Smooth muscle cell (in vitro differentiated cells): ENCODE data around the gene EXOSC7. TPM values are rescaled to one million over a fixed set of nuclear protein-coding genes. Genes with fewer than 3 reads are reported as not detected.

Experiments
- DNase-seq: peaks from one replicate; lab custom pipeline; 2025; ENCODE audit not compliant: unreplicated experiment; lab: John Stamatoyannopoulos, UW
- H2AFZ ChIP-seq: fragments of 200-600 bp; sonication (generic); 2 replicates; pipeline ENCODE4 v1.6.0; 2016; ENCODE audit warnings: antibody characterized with exemption, low read depth, mild to moderate bottlenecking
- H3F3A ChIP-seq: fragments of 200-600 bp; sonication (generic); 2 replicates; pipeline ENCODE4 v1.6.0; 2017; ENCODE audit warnings: antibody characterized with exemption, low read depth
- H3K27ac ChIP-seq: fragments of 200-600 bp; sonication (generic); 2 replicates; pipeline ENCODE4 v1.5.1; 2016; ENCODE audit warnings: low read depth, mild to moderate bottlenecking
- H3K27me3 ChIP-seq: fragments of 200-600 bp; sonication (generic); 2 replicates; pipeline ENCODE4 v1.6.1; 2016; ENCODE audit warnings: low read depth, mild to moderate bottlenecking
- H3K36me3 ChIP-seq: fragments of 200-600 bp; sonication (generic); 2 replicates; pipeline ENCODE4 v1.5.1; 2016; ENCODE audit warnings: low read depth
- H3K4me1 ChIP-seq: fragments of 200-600 bp; sonication (generic); 2 replicates; pipeline ENCODE4 v1.5.1; 2016; ENCODE audit warnings: low read depth
- H3K4me2 ChIP-seq: fragments of 200-600 bp; sonication (generic); 2 replicates; pipeline ENCODE4 v1.6.0; 2016; ENCODE audit warnings: mild to moderate bottlenecking
- H3K4me3 ChIP-seq: fragments of 200-600 bp; sonication (generic); 2 replicates; pipeline ENCODE4 v1.5.1; 2016; ENCODE audit warnings: mild to moderate bottlenecking
- H3K79me2 ChIP-seq: fragments of 200-600 bp; sonication (generic); 2 replicates; pipeline ENCODE4 v1.6.0; 2016; ENCODE audit warnings: low read depth, mild to moderate bottlenecking
- H3K9ac ChIP-seq: fragments of 200-600 bp; sonication (generic); 2 replicates; pipeline ENCODE4 v1.6.0; 2016; ENCODE audit warnings: low read depth
- H3K9me3 ChIP-seq: fragments of 200-600 bp; sonication (generic); replicated peaks from 2 replicates; pipeline ENCODE4 v1.5.1; 2016; ENCODE audit warnings: low read depth
- H4K20me1 ChIP-seq: fragments of 200-600 bp; sonication (generic); 2 replicates; pipeline ENCODE4 v1.6.0; 2016; ENCODE audit warnings: low read depth
- WGBS: methylation state at CpG from one replicate; pipeline ENCODE4 v1.1.7; 2016; ENCODE audit warnings: low lambda C conversion rate; 5-methylcytosine and 5-hydroxymethylcytosine counted together
- polyA plus RNA-seq: library from polyadenylated mRNA; unstranded; fragments of >200 nt; fragmentation: Nextera tagmentation; extraction: Ambion mirVana; gene quantifications from 2 replicates; pipeline ENCODE4 v1.2.1, GENCODE V29; 2016
- total RNA-seq: library from RNA; depleted of rRNA; stranded (reverse); fragments of >200 nt; gene quantifications from 2 replicates; pipeline ENCODE4 v1.2.3, GENCODE V29; 2014
- TF ChIP-seq, protein P1 (sequence below): fragments of 200-600 bp; sonication (generic); IDR thresholded peaks from 2 replicates; pipeline ENCODE4 v1.5.1; 2017; ENCODE audit warnings: borderline replicate concordance, mild to moderate bottlenecking, antibody characterized with exemption; ENCODE audit not compliant: insufficient read depth, poor library complexity, severe bottlenecking

The EXOSC7 gene
- total and polyA plus RNA-seq, 2 experiments from 2014 or later, result 42.2 to 49.0 TPM

DNA sequence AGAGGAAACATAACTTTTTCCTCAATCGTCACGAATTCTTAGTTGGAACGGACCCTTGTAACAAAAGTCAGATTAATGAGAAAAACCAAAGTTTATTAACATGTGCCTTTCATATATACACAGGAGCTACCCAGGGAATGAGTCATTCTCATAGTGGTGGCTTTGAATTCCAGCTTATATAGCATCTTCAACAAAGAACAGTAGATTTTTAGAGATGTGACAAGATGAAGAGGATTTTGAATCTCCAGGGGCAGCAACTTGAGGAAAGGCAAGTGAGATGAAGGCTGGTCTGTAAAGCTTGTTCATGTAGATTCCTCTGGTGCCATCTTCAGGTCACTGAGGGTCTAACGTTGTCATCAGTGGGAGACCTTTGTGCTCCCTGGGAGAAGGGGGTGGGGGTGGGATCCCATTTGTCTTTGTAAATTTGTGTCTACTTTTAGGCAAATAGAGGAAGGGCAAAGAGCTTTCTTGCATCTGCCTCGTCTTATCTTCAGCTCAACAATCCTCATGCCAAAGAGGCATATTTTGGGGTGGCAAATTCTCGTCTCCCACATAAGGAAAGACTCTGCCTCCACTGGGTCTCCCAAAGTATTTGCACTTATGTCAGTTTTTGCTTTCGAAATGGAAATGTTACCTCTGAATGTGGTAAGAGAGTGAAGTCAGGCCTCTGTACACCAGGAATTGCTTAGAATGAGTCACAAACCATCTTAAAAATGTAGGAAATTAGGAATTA, 79.5 kb downstream of the EXOSC7 start:
- Histone ChIP-seq H2AFZ (no peak overlapping the region), H3K79me2 (no peaks in the 10 kb centered on the region), H3K36me3 (no peaks in the 10 kb centered on the region), H3K9me3 (no peaks in the 10 kb centered on the region), H3K9ac (peak overlapping the region; percentile 71), H3K4me2 (peak overlapping the region; percentile 70), H3F3A (peaks cover 32% of the 10 kb centered on the region), H3K27me3 (no peaks in the 10 kb centered on the region), H4K20me1 (no peaks in the 10 kb centered on the region), H3K4me3 (no peak overlapping the region), H3K27ac (peak overlapping the region; percentile 90), H3K4me1 (peaks cover 28% of the 10 kb centered on the region)
- TF ChIP-seq, protein P1, sequence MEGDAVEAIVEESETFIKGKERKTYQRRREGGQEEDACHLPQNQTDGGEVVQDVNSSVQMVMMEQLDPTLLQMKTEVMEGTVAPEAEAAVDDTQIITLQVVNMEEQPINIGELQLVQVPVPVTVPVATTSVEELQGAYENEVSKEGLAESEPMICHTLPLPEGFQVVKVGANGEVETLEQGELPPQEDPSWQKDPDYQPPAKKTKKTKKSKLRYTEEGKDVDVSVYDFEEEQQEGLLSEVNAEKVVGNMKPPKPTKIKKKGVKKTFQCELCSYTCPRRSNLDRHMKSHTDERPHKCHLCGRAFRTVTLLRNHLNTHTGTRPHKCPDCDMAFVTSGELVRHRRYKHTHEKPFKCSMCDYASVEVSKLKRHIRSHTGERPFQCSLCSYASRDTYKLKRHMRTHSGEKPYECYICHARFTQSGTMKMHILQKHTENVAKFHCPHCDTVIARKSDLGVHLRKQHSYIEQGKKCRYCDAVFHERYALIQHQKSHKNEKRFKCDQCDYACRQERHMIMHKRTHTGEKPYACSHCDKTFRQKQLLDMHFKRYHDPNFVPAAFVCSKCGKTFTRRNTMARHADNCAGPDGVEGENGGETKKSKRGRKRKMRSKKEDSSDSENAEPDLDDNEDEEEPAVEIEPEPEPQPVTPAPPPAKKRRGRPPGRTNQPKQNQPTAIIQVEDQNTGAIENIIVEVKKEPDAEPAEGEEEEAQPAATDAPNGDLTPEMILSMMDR, result peak; percentile 29
- DNase-seq, result no peak
- 48% methylated on average over 7 of the region's 7 CpGs for WGBS

DNA sequence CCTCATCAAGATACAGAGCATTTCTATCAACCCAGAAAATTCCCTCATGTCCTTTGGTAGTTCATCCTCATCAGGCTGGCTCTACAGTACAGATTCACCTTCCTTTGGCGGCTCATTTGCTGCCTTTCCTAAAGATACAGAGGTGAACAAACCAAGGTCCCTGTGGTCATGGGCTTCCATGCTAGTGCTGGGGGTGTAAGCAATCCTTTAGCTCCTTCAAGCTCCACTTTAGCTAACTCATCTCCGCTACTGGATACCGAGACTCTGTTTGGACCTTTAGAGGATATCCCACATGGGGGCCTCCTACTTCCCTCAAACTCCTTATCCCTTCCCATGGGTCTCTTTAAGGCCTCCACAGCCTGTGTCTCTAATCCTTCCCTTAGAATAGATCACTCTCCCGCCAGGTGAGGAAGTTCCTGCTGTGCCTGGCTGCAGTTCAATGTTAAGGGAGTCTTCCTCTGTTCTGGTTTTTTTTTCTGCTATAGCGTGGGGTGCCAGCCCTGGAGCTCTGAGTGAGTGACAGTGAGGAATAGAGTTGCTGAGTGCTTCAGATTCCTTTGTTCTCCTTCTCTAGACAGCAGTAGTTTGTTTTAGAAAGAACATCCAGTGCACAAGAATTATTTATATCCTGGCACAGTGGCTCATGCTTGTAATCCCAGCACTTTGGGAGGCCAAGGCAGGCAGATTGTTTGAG, 80.7 kb downstream of the EXOSC7 start:
- H3K4me1 ChIP-seq, result peaks cover 32% of the 10 kb centered on the region

DNA sequence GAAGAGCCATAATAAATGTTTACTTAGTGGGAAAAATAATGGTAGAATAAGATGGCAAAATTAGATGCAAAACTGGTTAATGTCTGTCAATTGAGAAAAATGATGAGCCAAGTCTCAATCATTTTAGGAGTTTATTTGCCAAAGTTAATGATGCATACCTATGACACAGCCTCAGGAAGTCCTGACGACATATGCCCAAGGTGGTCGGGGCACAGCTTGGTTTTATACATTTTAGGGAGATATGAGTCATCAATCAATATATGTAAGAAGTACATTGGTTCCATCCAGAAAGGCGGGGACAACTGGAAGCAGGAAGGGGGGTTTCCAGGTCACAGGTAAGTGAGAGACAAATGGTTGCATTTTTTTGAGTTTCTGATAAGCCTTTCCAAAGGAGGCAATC, 81.5 kb downstream of the EXOSC7 start:
- no peak overlapping the region for H3K27ac ChIP-seq
- H3K9ac ChIP-seq, result no peak overlapping the region
- H3K27me3 ChIP-seq, result no peaks in the 10 kb centered on the region
- TF ChIP-seq, protein P1, result no peak
- no peaks in the 10 kb centered on the region for H3K79me2 ChIP-seq
- no peak overlapping the region for H2AFZ ChIP-seq
- 82% methylated on average over 3 of the region's 3 CpGs for WGBS
- peaks cover 32% of the 10 kb centered on the region for H3F3A ChIP-seq
- no peak overlapping the region for H3K4me2 ChIP-seq
- peaks cover 32% of the 10 kb centered on the region for H3K4me1 ChIP-seq
- no peaks in the 10 kb centered on the region for H3K9me3 ChIP-seq
- no peaks in the 10 kb centered on the region for H3K36me3 ChIP-seq
- no peak for DNase-seq
- no peaks in the 10 kb centered on the region for H4K20me1 ChIP-seq
- H3K4me3 ChIP-seq, result no peak overlapping the region

More for the DNA sequence above, 80.7 kb downstream of the EXOSC7 start:
- DNase-seq, result no peak
- no peak overlapping the region for H2AFZ ChIP-seq
- no peaks in the 10 kb centered on the region for H3K79me2 ChIP-seq
- no peaks in the 10 kb centered on the region for H4K20me1 ChIP-seq
- H3K4me2 ChIP-seq, result peak overlapping the region; percentile 2
- no peak overlapping the region for H3K9ac ChIP-seq
- peak overlapping the region; percentile 90 for H3K27ac ChIP-seq
- no peak overlapping the region for H3K4me3 ChIP-seq
- no peaks in the 10 kb centered on the region for H3K9me3 ChIP-seq
- WGBS, result 62% methylated on average over 5 of the region's 5 CpGs
- H3F3A ChIP-seq, result peaks cover 32% of the 10 kb centered on the region
- TF ChIP-seq, protein P1, result no peak
- H3K36me3 ChIP-seq, result no peaks in the 10 kb centered on the region
- no peaks in the 10 kb centered on the region for H3K27me3 ChIP-seq
